Measurements from ENCODE around the gene ENC1. TPM values are rescaled to one million over a fixed set of nuclear protein-coding genes. Genes with fewer than 3 reads are reported as not detected.

Gene ENC1
- total RNA-seq, 1 donor from 2014 or later = 36.0 TPM

GRCh38 chr5:74655716-74656115 lies 15.2 kb upstream of the ENC1 start:
- no peak for DNase-seq (ENCODE audit: low spot score)

GRCh38 chr5:74655206-74655605 lies 14.7 kb upstream of the ENC1 start:
- no peak for DNase-seq (ENCODE audit: low spot score)

DNA sequence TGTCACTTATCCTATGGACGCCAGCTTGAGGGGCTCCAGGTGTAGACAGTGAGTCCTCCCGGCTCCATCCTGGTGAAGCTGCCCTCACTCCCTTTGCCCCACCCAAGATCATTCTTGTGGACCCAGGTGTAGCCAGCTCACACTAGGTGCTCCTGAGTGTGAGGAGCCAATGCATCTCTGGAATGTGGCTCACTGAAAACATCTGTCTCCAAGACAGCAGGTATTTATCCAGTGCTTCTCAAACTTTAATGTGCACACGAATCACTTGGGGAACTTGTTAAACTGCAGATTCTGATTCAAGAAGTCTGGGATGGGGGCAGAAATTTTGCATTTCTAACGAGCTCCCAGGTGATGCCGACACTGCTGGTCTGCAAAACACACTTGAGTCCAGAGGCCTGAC lies 13.5 kb upstream of the ENC1 start:
- no peak for DNase-seq (ENCODE audit: low spot score)

GRCh38 chr5:74652576-74652975 lies 12.0 kb upstream of the ENC1 start:
- no peak for DNase-seq (ENCODE audit: low spot score)

GRCh38 chr5:74651710-74652109 lies 11.2 kb upstream of the ENC1 start:
- peak; percentile 51 for DNase-seq (ENCODE audit: low spot score)

GRCh38 chr5:74649421-74649973 lies 9.0 kb upstream of the ENC1 start:
- DNase-seq (ENCODE audit: low spot score) = peak; percentile 49

- DNase-seq (ENCODE audit: low spot score) = no peak
Observed at GRCh38 chr5:74648835-74649293, 8.3 kb upstream of the ENC1 start.

DNA sequence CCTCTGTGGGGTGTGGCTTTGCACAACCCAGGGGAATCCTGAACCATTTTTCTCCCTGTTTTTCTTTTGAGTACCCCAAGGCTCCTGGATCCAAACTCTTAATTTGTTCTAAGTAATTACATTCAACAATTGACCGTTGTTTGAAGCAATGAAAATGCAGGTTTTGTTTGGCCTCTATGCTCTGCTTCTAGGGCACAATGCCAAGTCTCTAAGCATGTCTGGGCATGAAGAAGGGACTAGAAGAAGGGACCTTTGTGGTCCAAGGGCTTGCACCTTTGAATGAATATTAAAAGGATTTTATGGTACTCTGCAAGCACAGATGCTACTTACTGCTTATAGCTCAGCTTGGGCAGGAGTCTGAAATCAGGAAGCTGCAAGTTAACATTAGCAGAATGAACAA lies 6.6 kb upstream of the ENC1 start:
- no peak for DNase-seq (ENCODE audit: low spot score)

GRCh38 chr5:74643111-74643562 lies 2.6 kb upstream of the ENC1 start:
- no peak for DNase-seq (ENCODE audit: low spot score)

- DNase-seq (ENCODE audit: low spot score) = no peak
Observed at GRCh38 chr5:74642543-74642863, 2.0 kb upstream of the ENC1 start.

DNA sequence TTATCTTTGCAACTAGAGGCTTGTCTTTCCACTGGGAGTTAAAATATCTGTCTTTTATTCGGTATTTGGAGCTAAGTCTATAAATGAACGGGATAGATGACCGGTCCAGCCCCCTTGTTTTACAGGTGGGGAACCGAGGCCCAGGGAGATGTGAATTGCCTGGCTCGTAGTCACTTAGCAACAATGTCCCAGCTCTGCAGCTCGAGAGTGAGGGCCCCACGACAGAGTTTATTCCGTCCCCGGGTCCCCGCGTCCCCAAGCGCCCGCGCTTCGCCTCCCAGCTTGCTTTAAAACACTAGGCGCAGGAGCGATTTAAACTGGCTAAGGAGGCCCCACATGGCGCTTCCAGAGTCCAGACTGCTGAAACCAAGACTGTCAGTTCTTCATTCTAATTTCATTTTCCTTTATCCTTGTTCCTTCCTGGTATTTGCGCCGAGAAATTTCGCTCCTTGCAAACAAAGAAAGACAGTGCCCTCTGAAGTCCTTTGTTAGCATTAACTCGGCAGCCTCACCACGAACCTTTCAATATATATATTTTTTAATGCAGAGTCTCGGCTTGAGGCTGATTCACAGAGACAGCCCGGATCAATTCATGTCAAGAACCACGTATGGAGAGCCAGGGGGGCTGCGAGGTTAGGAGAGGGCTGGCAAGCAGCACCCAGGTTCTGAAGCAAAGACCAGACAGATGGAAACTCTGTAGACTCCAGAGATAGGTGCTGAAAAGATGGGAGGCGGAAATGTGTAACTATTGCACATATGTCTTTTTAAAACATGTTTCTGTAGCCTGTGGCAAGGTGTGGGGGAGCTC lies 1.4 kb upstream of the ENC1 start:
- DNase-seq (ENCODE audit: low spot score) = peak; percentile 57

DNA sequence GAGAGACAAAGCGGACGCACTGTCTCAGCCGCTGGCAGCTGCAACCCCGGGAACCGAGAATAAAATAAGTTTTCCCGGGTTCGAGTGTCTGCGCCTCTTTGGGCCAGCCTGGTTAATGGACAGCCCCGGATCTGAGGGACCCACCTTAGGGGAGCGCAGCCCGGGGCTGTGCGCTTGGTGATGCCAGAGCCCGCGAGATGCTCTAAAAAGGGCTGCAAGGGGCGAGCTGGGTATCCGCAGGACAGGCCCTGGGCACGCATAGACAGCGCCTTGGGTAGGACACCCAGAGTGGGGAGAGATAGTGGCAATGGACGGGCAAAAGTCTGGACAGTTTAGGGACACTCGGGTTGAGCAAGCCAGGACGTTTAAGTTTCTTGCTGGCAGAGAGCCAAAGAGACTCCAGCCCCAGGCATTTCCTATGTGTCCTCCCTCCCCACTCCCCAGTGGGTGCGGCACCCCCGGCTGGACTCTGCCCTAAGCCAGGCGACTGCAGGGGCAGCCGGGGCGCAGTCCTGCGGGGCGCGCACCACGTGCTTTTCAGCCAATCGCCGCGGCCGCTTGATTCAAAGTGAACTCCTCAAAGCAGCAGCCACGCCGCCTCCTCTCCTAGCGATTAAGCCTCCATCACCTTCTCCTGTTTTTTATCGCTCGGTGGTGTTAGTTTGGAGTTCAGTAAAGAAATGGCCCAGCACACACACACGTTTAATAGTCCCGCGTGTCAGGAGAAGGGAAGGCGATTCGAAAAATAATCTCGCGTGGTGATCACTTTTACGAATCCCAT lies 616 bp upstream of the ENC1 start:
- DNase-seq (ENCODE audit: low spot score) = peak; percentile 92

DNA sequence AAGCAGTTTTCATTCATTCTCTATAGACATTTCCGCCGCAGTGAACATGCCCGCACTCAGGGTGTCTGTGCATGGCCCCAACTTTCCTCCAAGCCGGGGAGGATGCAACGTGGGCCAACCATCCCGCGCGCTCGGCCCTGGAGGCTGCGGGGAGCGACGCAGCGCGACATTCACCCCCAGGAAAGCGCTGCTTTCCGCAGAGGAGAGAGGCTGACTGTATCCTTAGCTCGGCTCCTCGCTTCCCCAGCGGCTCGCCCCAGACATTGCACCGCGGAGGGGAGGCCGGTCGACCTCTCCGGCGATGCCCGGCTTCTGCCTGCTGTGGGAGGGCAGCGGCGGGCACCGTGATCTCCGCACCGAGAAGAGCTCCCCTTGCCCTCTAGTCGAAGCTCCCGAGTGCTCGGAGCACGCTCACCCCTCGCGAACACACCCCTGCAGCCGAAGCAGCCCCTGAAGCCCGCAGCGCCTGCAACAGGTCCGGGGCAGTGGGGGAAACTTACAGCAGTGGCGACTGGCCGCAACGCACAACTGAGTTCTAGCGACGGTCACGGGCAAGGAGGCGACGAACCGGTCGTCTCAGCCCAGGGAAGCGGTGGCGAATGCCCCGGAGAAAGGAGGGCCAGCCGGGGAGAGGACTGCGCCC lies 600 bp downstream of the ENC1 start:
- DNase-seq (ENCODE audit: low spot score) = no peak

DNA sequence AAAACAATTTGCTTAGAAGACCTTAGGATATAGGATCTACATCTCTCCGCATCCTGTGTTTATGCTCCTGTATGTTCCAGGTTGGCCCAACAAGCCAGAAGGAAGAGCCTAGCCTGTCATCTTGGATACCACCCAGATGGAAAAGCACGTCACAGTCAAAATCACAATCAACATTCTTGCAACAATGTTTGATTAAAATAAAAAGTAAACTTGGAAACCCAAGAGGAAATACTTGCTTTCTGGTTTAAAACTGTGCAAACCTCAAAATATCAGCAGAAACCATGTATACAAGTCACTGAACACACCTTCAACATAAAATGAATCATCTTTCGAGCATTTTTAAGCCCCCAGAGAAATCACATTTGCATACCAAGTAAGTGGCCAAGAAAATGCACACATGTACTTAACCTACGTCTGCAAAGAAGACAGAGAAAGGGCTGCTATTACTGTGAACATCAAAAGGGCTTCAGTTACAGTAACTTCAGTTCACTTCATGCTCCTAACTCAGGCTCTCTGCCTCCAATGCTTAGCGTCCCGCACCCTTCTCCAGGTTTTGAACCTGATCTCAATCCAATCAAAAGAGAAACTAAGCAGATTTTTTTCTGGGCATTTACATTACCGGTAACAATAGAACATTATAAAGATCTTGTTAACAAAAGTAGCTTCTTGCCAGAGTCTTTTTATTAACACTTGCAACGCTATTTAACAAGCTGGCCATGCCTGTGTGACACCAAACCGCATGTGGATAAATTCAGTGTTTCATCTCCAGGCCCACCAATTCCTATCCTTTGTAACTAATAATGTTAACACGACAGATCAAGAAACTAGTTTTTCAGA lies 1.3 kb downstream of the ENC1 start:
- no peak for DNase-seq (ENCODE audit: low spot score)

- DNase-seq (ENCODE audit: low spot score) = no peak
Observed at GRCh38 chr5:74638544-74638969, 2.0 kb downstream of the ENC1 start.

DNA sequence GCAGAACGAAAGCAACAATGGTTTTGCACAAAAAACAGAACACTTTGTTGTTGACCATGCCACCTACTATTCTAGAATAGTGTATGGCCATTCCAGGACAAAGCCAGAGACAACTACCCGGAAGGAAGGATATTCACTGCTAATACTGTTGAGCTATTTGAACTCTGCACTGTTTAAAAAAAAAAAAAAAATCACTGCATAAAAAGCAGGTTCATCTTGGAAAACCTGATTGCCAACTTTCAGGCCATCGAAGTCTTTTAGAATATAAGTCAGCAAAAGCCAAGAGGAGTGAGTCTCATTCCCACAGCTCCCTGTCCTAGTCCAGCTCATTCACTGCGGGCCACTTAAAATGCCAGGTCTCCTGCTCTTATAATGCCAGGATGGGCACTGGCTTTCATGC lies 4.0 kb downstream of the ENC1 start:
- peak; percentile 40 for DNase-seq (ENCODE audit: low spot score)

DNA sequence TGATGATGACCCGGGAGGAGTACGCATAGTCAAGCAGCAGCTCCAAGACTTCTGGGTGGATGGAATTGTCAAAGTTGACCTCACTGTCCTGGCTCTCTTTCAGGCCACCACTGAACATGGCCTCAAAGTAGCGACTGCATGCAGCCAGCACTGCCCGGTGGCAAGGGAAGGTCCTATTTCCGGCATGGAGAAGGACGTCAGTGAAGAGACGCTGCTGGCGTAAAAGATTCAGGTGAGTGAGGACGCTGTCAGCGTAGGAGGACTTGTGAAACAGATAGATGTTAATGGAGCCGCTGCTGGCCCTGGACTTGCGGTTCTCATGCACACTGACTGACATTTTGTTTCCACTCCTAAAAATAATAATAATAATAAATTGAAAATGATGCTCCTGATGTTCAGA lies 4.4 kb downstream of the ENC1 start:
- DNase-seq (ENCODE audit: low spot score) = no peak

GRCh38 chr5:74634611-74635286 lies 5.8 kb downstream of the ENC1 start:
- no peak for DNase-seq (ENCODE audit: low spot score)

DNA sequence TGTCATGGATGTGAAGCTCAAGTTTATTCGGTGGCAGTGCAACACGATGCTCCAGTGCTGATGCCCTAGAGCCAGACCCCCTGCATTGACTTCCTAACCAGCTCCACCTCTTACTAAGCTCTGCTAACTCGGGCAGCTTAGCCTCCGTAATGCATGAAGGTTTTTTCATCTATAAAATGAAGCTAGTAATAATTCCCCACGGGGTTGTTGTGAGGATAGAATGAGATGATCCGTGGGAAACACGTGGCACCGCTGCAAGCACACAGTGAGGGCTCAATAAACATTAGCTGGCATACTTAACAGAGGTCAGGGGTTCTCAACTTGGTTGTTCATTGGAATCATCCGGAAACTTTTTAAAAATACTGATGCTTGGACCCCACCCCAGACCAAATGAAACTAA lies 6.8 kb downstream of the ENC1 start:
- no peak for DNase-seq (ENCODE audit: low spot score)

DNA sequence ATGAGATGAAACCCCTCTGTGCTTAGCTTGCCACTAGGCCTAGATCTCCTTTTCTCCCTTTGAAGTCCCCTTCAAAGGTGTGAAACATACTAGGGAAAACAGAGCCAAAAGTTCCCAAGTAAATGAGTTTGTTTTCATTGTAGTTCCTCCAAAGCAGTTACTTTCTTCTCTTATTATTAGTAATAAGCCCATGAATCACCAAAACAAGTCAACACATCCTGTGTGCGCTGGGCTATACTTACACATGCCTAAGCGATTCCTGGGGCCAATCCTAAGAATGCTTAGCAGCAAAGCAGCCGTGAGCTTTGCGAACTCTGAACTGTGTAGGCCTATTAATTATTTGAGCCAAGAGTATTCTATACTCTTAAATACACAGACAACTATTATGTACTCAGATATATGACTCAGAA lies 7.6 kb downstream of the ENC1 start:
- DNase-seq (ENCODE audit: low spot score) = no peak
